HG03159 (cell line): ENCODE measurements around the gene PHOSPHO2.
"Not testable (repeated sequence)": the region's sequence is repeated elsewhere in the genome, so short reads cannot be mapped to it uniquely, and the experiment has no call there.

Source experiments
- ATAC-seq: cut with Tn5 transposase; IDR thresholded peaks from one replicate; pipeline ENCODE4 v1.9.1; 2021; ENCODE audit warnings: mild to moderate bottlenecking, moderate library complexity; ENCODE audit not compliant: unreplicated experiment

Gene PHOSPHO2

GRCh38 chr2:169683425-169684134 is 10.7 kb upstream of the PHOSPHO2 start:
- no peak for ATAC-seq

- ATAC-seq = no peak
These were observed 10.1 kb upstream of the PHOSPHO2 start for GRCh38 chr2:169684135-169684565.

- not testable (repeated sequence) for ATAC-seq
These were observed 9.6 kb upstream of the PHOSPHO2 start for GRCh38 chr2:169684712-169685111.

GRCh38 chr2:169686825-169687224 is 7.4 kb upstream of the PHOSPHO2 start:
- ATAC-seq = not testable (repeated sequence)

- ATAC-seq = not testable (repeated sequence)
These were observed 6.3 kb upstream of the PHOSPHO2 start for GRCh38 chr2:169687943-169688342.

- ATAC-seq = no peak
These were observed 3.3 kb upstream of the PHOSPHO2 start for GRCh38 chr2:169690958-169691357.

GRCh38 chr2:169692718-169693117 is 1.6 kb upstream of the PHOSPHO2 start:
- no peak for ATAC-seq

- ATAC-seq = no peak
These were observed 909 bp upstream of the PHOSPHO2 start for GRCh38 chr2:169693360-169693759.

GRCh38 chr2:169694894-169695260 is 608 bp downstream of the PHOSPHO2 start:
- ATAC-seq = no peak

- no peak for ATAC-seq
These were observed 2.1 kb downstream of the PHOSPHO2 start for GRCh38 chr2:169696381-169696780.

- ATAC-seq = not testable (repeated sequence)
These were observed 4.9 kb downstream of the PHOSPHO2 start for GRCh38 chr2:169699173-169699572.

GRCh38 chr2:169702996-169703395 is 8.7 kb downstream of the PHOSPHO2 start:
- no peak for ATAC-seq

- no peak for ATAC-seq
These were observed 10.0 kb downstream of the PHOSPHO2 start for GRCh38 chr2:169704160-169704708.

- no peak for ATAC-seq
These were observed 11.7 kb downstream of the PHOSPHO2 start for GRCh38 chr2:169705927-169706326.

GRCh38 chr2:169707626-169708025 is 13.4 kb downstream of the PHOSPHO2 start:
- ATAC-seq = no peak

- no peak for ATAC-seq
These were observed 15.1 kb downstream of the PHOSPHO2 start for GRCh38 chr2:169709331-169709730.

GRCh38 chr2:169709981-169710380 is 15.7 kb downstream of the PHOSPHO2 start:
- ATAC-seq = no peak

GRCh38 chr2:169711751-169712509 is 17.7 kb downstream of the PHOSPHO2 start:
- ATAC-seq = no peak

- no peak for ATAC-seq
These were observed 18.5 kb downstream of the PHOSPHO2 start for GRCh38 chr2:169712791-169713227.

- ATAC-seq = no peak
These were observed 19.1 kb downstream of the PHOSPHO2 start for GRCh38 chr2:169713331-169713730.

GRCh38 chr2:169714699-169715098 is 20.4 kb downstream of the PHOSPHO2 start:
- no peak for ATAC-seq
